ENCODE results near the gene SEMA3E.

The SEMA3E gene

GRCh38 chr7:83414947-83415346 is 234.0 kb downstream of the SEMA3E start:
- Histone ChIP-seq H3K27me3 (ENCODE audit: insufficient read depth, insufficient read length) (no peaks in the 10 kb centered on the region), H3K4me1 (ENCODE audit: insufficient read depth, insufficient read length) (no peaks in the 10 kb centered on the region), H3K9me3 (ENCODE audit: insufficient read depth, low read length) (0 out of 2 replicates have a peak, but pooled peaks cover 4% of the 10 kb centered on the region), H3K36me3 (ENCODE audit: insufficient read depth, insufficient read length, low read length) (no peaks in the 10 kb centered on the region), H3K9ac (ENCODE audit: insufficient read length, low read depth) (no peak overlapping the region), H3K4me3 (ENCODE audit: insufficient read length, low read depth) (no peak overlapping the region)
- TF ChIP-seq YY1 (IDR thresholded peaks at IDR 0.05; ENCODE audit: insufficient read depth, insufficient read length), result no peak
- TF ChIP-seq SUZ12 (IDR thresholded peaks at IDR 0.05; ENCODE audit: extremely low read depth, insufficient read depth, insufficient read length), result no peak
- TF ChIP-seq ZNF274 (IDR thresholded peaks at IDR 0.05; ENCODE audit: low read depth, low read length), result no peak
- no peak for DNase-seq (ENCODE audit: low read depth, low spot score)

- H3K27me3 ChIP-seq (ENCODE audit: insufficient read depth, insufficient read length), result no peaks in the 10 kb centered on the region
- H3K4me1 ChIP-seq (ENCODE audit: insufficient read depth, insufficient read length), result no peaks in the 10 kb centered on the region
- H3K4me3 ChIP-seq (ENCODE audit: insufficient read length, low read depth), result no peak overlapping the region
- no peak for DNase-seq (ENCODE audit: low read depth, low spot score)
- H3K36me3 ChIP-seq (ENCODE audit: insufficient read depth, insufficient read length, low read length), result no peaks in the 10 kb centered on the region
- no peak overlapping the region for H3K9ac ChIP-seq (ENCODE audit: insufficient read length, low read depth)
- TF ChIP-seq SUZ12 (IDR thresholded peaks at IDR 0.05; ENCODE audit: extremely low read depth, insufficient read depth, insufficient read length) (no peak), ZNF274 (IDR thresholded peaks at IDR 0.05; ENCODE audit: low read depth, low read length) (no peak), YY1 (IDR thresholded peaks at IDR 0.05; ENCODE audit: insufficient read depth, insufficient read length) (no peak)
- H3K9me3 ChIP-seq (ENCODE audit: insufficient read depth, low read length), result 0 out of 2 replicates have a peak, but pooled peaks cover 1% of the 10 kb centered on the region
These were observed 235.1 kb downstream of the SEMA3E start for GRCh38 chr7:83413831-83414230.

- TF ChIP-seq ZNF274 (IDR thresholded peaks at IDR 0.05; ENCODE audit: low read depth, low read length), result no peak
- DNase-seq (ENCODE audit: low read depth, low spot score), result no peak
- no peaks in the 10 kb centered on the region for H3K36me3 ChIP-seq (ENCODE audit: insufficient read depth, insufficient read length, low read length)
- H3K9me3 ChIP-seq (ENCODE audit: insufficient read depth, low read length), result no peaks in the 10 kb centered on the region
- H3K9ac ChIP-seq (ENCODE audit: insufficient read length, low read depth), result no peak overlapping the region
- H3K4me1 ChIP-seq (ENCODE audit: insufficient read depth, insufficient read length), result no peaks in the 10 kb centered on the region
- H3K27me3 ChIP-seq (ENCODE audit: insufficient read depth, insufficient read length), result no peaks in the 10 kb centered on the region
- no peak overlapping the region for H3K4me3 ChIP-seq (ENCODE audit: insufficient read length, low read depth)
These were observed 235.5 kb downstream of the SEMA3E start for GRCh38 chr7:83413424-83413823.

- Histone ChIP-seq H3K9ac (ENCODE audit: insufficient read length, low read depth) (no peak overlapping the region), H3K36me3 (ENCODE audit: insufficient read depth, insufficient read length, low read length) (no peaks in the 10 kb centered on the region), H3K27me3 (ENCODE audit: insufficient read depth, insufficient read length) (no peaks in the 10 kb centered on the region), H3K9me3 (ENCODE audit: insufficient read depth, low read length) (no peaks in the 10 kb centered on the region), H3K4me1 (ENCODE audit: insufficient read depth, insufficient read length) (no peaks in the 10 kb centered on the region), H3K4me3 (ENCODE audit: insufficient read length, low read depth) (no peak overlapping the region)
- peak; percentile 57 for DNase-seq (ENCODE audit: low read depth, low spot score)
- TF ChIP-seq ZNF274 (IDR thresholded peaks at IDR 0.05; ENCODE audit: low read depth, low read length), result no peak
- no peak for TF ChIP-seq YY1 (IDR thresholded peaks at IDR 0.05; ENCODE audit: insufficient read depth, insufficient read length)
These were observed 237.8 kb downstream of the SEMA3E start for GRCh38 chr7:83410989-83411591.

GRCh38 chr7:83394776-83395175 is 254.2 kb downstream of the SEMA3E start:
- TF ChIP-seq SUZ12 (IDR thresholded peaks at IDR 0.05; ENCODE audit: extremely low read depth, insufficient read depth, insufficient read length), result no peak
- TF ChIP-seq ZNF274 (IDR thresholded peaks at IDR 0.05; ENCODE audit: low read depth, low read length), result no peak
- TF ChIP-seq YY1 (IDR thresholded peaks at IDR 0.05; ENCODE audit: insufficient read depth, insufficient read length), result no peak
- Histone ChIP-seq H3K9me3 (ENCODE audit: insufficient read depth, low read length) (no peaks in the 10 kb centered on the region), H3K27me3 (ENCODE audit: insufficient read depth, insufficient read length) (no peaks in the 10 kb centered on the region), H3K4me3 (ENCODE audit: insufficient read length, low read depth) (no peak overlapping the region), H3K4me1 (ENCODE audit: insufficient read depth, insufficient read length) (no peaks in the 10 kb centered on the region), H3K9ac (ENCODE audit: insufficient read length, low read depth) (no peak overlapping the region), H3K36me3 (ENCODE audit: insufficient read depth, insufficient read length, low read length) (no peaks in the 10 kb centered on the region)
- no peak for DNase-seq (ENCODE audit: low read depth, low spot score)

- no peak for TF ChIP-seq YY1 (IDR thresholded peaks at IDR 0.05; ENCODE audit: insufficient read depth, insufficient read length)
- TF ChIP-seq ZNF274 (IDR thresholded peaks at IDR 0.05; ENCODE audit: low read depth, low read length), result no peak
- TF ChIP-seq SUZ12 (IDR thresholded peaks at IDR 0.05; ENCODE audit: extremely low read depth, insufficient read depth, insufficient read length), result no peak
- H3K4me3 ChIP-seq (ENCODE audit: insufficient read length, low read depth), result no peak overlapping the region
- no peaks in the 10 kb centered on the region for H3K36me3 ChIP-seq (ENCODE audit: insufficient read depth, insufficient read length, low read length)
- DNase-seq (ENCODE audit: low read depth, low spot score), result no peak
- H3K4me1 ChIP-seq (ENCODE audit: insufficient read depth, insufficient read length), result no peaks in the 10 kb centered on the region
- H3K27me3 ChIP-seq (ENCODE audit: insufficient read depth, insufficient read length), result no peaks in the 10 kb centered on the region
- H3K9ac ChIP-seq (ENCODE audit: insufficient read length, low read depth), result no peak overlapping the region
- no peaks in the 10 kb centered on the region for H3K9me3 ChIP-seq (ENCODE audit: insufficient read depth, low read length)
These were observed 260.5 kb downstream of the SEMA3E start for GRCh38 chr7:83388436-83388835.

- TF ChIP-seq SUZ12 (IDR thresholded peaks at IDR 0.05; ENCODE audit: extremely low read depth, insufficient read depth, insufficient read length) (no peak), YY1 (IDR thresholded peaks at IDR 0.05; ENCODE audit: insufficient read depth, insufficient read length) (no peak), ZNF274 (IDR thresholded peaks at IDR 0.05; ENCODE audit: low read depth, low read length) (no peak)
- no peaks in the 10 kb centered on the region for H3K4me1 ChIP-seq (ENCODE audit: insufficient read depth, insufficient read length)
- no peak for DNase-seq (ENCODE audit: low read depth, low spot score)
- no peak overlapping the region for H3K4me3 ChIP-seq (ENCODE audit: insufficient read length, low read depth)
- H3K36me3 ChIP-seq (ENCODE audit: insufficient read depth, insufficient read length, low read length), result no peaks in the 10 kb centered on the region
- H3K9ac ChIP-seq (ENCODE audit: insufficient read length, low read depth), result no peak overlapping the region
- H3K9me3 ChIP-seq (ENCODE audit: insufficient read depth, low read length), result no peaks in the 10 kb centered on the region
- no peaks in the 10 kb centered on the region for H3K27me3 ChIP-seq (ENCODE audit: insufficient read depth, insufficient read length)
These were observed 282.3 kb downstream of the SEMA3E start for GRCh38 chr7:83366629-83367028.
